ENCODE measurements around the gene ME2. TPM values are rescaled to one million over a fixed set of nuclear protein-coding genes. Genes with fewer than 3 reads are reported as not detected.

Gene ME2
- total and polyA plus RNA-seq, 2 donors (not counting 1 experiment from before 2014, with no cell fraction given): 28.4 to 57.8 TPM

GRCh38 chr18:50877545-50878265 lies 1.2 kb upstream of the ME2 start:
- Histone ChIP-seq H4K20me1 (ENCODE audit: control insufficient read depth, insufficient read depth, low read length, poor library complexity, severe bottlenecking) (peaks cover 14% of the 10 kb centered on the region), H3K27me3 (replicated peaks in 1 of 4; ENCODE audit: control extremely low read depth in 1 of 4, control insufficient read depth in 3 of 4, insufficient read depth in 4 of 4, low read length in 3 of 4) (no peaks in the 10 kb centered on the region), H3K36me3 (replicated peaks in 1 of 2; ENCODE audit: control extremely low read depth in 1 of 2, control insufficient read depth in 1 of 2, extremely low read depth in 1 of 2, insufficient read depth in 2 of 2, low read length in 1 of 2) (no peaks in the 10 kb centered on the region), H3K27ac (ENCODE audit: low read length in 2 of 2) (peak overlapping the region; percentile 96 to 98), H3K9ac (ENCODE audit: low read length) (peak overlapping the region; percentile 93), H2AFZ (ENCODE audit: insufficient read depth, low read depth, low read length, poor library complexity, severe bottlenecking) (peak overlapping the region; percentile 94), H3K4me2 (replicated peaks; ENCODE audit: low read depth, low read length, poor library complexity, severe bottlenecking) (peak overlapping the region; percentile 93), H3K9me3 (ENCODE audit: control extremely low read depth in 1 of 3, control insufficient read depth in 2 of 3, insufficient read depth in 1 of 3, low read length in 2 of 3) (no peaks in the 10 kb centered on the region), H3K4me3 (ENCODE audit: control extremely low read depth in 1 of 5, extremely low read depth in 1 of 5, insufficient read depth in 1 of 5, low read depth in 2 of 5, low read length in 4 of 5) (peak overlapping the region; percentile 80 to 95 (median 90)), H3K4me1 (ENCODE audit: control insufficient read depth in 2 of 2, insufficient read depth in 2 of 2, low read length in 2 of 2) (peaks cover 15 to 18% of the 10 kb centered on the region in 2 donors), H3K79me2 (ENCODE audit: control insufficient read depth, insufficient read depth, low read length) (peaks cover 35% of the 10 kb centered on the region)
- Mint-ChIP-seq H3K27ac (peak overlapping the region; percentile 99), H3K4me3 (peak overlapping the region; percentile 95), H3K27me3 (peaks cover 3% of the 10 kb centered on the region), H3K4me1 (peaks cover 25% of the 10 kb centered on the region), H3K9me3 (ENCODE audit: insufficient read depth) (no peaks in the 10 kb centered on the region)
- intact Hi-C loops (cut with micrococcal nuclease): loop anchor here (1.0 to 5.0 kb wide), 6 partner anchors 57 to 1390 kb away; partner anchors contain the start of genes C18orf32, MEX3C, MRO and SMAD4
- POLR2A ChIA-PET: interaction anchor here (1.5 to 1.9 kb wide), 4 partner anchors 57 to 319 kb away, joined by 4 to 24 read pairs (median 18); partner anchors contain the start of genes ELAC1, MEX3C and SMAD4
- no peak for ATAC-seq (ENCODE audit: low read depth)
- TF ChIP-seq CTCF (IDR thresholded peaks at IDR 0.05): no peak
- no peak for TF ChIP-seq EZH2 (IDR thresholded peaks at IDR 0.05; ENCODE audit: borderline replicate concordance, insufficient read depth, low read depth, low read length, poor library complexity, severe bottlenecking)
- no CpG with 5 or more reads among the region's 8 CpGs for WGBS (ENCODE audit: insufficient coverage)
- CTCF ChIA-PET: interaction anchor here (1.0 to 1.9 kb wide), 5 partner anchors 47 to 320 kb away, joined by 4 to 17 read pairs (median 5); partner anchors contain the start of genes MEX3C, MRO and SMAD4
- peak; percentile 8 for DNase-seq

Measured in B cell (primary cell).